GM21529 (cell line): Measurements from ENCODE around the gene PTH1R.
A peak's percentile ranks its signal among the peaks of the same experiment; 100 is the strongest.

Source experiments
- ATAC-seq: cut with Tn5 transposase; IDR thresholded peaks from one replicate; pipeline ENCODE4 v1.9.1; 2021; ENCODE audit not compliant: unreplicated experiment

The PTH1R gene

DNA sequence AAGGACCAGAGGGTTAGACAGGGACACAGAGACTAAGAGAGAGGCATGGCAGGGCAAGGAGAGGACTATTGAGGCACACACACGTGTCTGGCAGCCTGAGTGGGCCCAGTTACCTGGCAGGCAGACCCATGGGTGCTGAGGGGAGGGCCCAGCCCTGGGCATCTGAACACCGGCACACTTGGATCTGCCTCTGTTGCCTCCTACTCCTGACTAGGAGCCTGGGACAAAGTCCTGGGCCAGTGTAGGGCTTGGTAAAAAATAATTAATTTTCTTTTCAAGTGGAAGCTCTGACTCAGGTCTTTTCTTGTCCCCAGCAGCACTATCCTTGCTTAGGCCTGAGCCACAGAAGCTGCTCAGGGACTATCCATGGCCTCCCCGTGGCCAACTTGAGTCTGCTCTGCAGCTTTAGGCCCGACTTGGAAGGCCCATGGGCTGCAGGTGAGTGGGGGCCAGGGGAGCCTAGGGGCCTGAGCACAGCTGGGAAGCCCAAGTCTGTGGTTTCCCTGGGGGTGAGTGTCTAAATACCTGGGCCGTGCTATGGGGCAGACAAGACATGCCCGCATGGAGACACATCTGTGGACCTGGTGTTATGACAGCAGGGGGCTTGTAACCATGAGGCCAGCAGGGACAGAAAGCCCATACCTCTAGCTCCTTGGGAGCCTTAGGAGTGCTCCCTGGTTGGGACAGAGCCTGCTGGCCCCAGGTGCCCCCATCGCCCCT, at the start of gene PTH1R:
Gene PTH1R (plus strand): TSS at position 316 of the 720 bp plus-strand sequence. CDS start 5,839 bp downstream, outside the sequence.
- no peak for ATAC-seq

DNA sequence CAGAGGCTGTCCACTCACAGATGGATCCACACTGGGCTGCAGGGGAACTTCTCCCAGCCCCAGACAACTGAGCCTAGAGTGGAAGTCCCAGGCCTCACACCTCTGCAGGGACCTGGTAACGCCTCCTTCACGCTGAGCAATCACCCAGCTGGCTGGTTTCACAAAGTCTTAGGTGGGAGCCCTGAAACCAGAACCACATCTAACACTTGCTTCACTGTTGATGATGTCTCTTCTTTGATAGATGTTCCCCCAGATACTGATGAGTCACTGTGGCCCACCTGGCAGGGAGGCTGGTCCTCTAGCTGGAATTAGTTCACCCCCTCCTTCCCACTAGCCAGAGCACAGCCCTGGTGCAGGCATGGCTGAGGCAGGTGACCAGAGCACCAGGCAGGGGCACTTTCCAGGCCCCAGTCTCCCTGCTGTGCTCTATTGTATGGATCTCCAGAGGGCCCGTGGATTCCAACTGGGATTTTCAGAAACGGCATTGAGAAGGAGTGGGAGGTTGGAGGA, 47.8 kb upstream of the PTH1R start:
- peak; percentile 64 for ATAC-seq

GRCh38 chr3:46830801-46831200, 46.7 kb upstream of the PTH1R start:
- no peak for ATAC-seq

DNA sequence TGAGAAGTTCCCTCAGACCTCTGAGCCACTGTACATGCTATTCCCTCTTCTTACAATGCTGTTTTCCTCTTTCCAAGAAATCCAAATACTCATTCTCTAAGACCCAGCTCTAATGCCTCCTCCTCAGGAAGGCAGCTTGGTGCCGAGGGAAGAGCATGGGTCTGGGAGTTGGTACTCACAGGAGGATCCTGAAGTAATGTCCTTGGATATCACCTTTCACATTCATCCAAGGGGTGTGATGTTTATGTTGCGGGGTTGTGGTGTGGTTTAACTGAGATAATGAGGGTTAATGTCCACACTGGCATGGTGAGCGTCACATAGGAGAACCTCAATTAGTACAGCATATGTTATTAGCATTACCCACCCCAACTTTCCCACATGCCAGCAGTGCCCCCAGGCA, 46.2 kb upstream of the PTH1R start:
- ATAC-seq, result no peak

GRCh38 chr3:46831841-46832240, 45.7 kb upstream of the PTH1R start:
- ATAC-seq, result no peak

DNA sequence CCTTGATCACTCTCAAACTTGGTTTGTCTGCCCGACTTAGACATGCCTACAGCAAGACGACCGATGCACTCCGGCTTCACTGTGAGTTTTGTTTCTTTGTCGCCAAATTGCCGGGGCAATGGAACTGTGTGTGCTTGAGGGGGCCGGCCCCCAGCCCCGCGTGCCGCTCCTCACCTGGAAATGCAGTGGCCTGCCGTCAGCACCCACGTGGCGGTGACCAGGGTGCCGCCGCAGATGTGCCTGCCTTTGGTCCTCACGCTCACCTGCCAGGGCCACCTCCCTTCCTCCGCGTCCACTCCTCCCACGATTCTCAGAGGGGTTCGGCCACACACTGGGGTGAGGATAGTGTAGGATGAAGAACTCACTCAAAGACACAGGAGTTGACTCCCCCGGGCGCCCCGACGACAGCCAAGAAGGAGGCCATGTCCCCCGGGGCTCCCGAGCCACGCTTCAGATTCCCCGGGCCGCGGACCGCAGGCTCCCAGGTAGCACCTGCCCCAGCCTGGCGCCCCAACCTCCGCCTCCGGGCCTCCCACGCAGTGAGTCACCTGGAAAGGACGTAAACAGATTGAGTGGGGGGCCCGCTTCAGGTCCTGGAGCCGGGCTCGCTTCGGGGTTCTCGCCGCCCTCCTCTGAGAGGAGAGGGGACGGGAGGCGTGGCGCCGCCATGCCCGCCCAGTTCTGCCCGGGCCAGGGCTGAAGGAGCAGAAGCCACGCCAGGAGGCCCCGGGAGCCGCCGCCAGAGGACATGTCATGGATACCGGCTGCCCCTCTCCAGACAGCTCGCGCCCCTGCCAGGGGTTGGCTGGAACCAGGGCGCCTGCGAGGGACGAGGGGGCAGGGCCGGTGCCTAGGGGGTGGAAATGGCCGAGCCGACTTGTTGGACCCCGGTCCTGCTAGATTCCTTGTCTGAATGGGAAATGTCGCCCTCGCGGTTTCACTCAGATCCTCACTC, 43.9 kb upstream of the PTH1R start:
- ATAC-seq, result no peak

DNA sequence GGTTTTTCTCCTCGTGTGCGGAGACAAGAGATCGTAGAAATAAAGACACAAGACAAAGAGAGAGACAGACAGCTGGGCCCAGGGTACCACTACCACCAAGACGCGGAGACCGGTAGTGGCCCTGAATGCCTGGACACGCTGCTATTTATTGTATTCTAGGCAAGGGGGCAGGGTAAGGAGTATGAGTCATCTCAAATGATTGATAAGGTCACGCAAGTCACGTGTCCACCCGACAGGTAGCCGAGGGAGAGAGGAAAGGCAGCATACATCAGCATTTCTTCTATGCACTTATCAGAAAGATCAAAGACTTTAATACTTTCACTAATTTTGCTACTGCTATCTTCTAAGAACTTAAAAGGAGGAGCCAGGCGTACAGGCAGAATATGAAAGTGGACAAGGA, 42.5 kb upstream of the PTH1R start:
- ATAC-seq, result no peak

GRCh38 chr3:46835491-46835890, 42.0 kb upstream of the PTH1R start:
- ATAC-seq, result no peak

GRCh38 chr3:46838301-46838700, 39.2 kb upstream of the PTH1R start:
- no peak for ATAC-seq

GRCh38 chr3:46840491-46840890, 37.0 kb upstream of the PTH1R start:
- no peak for ATAC-seq

GRCh38 chr3:46843508-46843907, 34.0 kb upstream of the PTH1R start:
- ATAC-seq, result no peak

DNA sequence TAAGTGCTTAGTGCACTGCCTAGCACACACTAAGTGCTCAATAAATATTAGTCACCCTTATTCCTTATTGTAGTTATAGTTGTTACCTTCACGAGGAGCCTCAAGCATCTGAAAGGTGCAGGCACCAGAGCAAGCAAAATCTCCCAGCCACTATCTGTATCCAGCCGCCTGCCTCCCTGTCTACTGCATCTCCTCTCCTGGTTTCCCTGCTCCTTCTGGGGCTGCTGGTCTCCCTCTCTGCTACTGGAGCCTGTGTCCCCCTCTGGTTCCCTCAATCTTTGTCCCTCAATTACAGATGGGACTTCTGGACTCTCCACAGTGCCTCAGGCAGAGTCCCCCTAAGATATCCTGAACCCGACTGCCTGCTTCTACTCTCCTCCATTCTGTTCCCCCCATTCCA, 33.1 kb upstream of the PTH1R start:
- ATAC-seq, result no peak

GRCh38 chr3:46844881-46845312, 32.6 kb upstream of the PTH1R start:
- no peak for ATAC-seq

- peak; percentile 59 for ATAC-seq
Measured at GRCh38 chr3:46845397-46845859, 32.1 kb upstream of the PTH1R start.

DNA sequence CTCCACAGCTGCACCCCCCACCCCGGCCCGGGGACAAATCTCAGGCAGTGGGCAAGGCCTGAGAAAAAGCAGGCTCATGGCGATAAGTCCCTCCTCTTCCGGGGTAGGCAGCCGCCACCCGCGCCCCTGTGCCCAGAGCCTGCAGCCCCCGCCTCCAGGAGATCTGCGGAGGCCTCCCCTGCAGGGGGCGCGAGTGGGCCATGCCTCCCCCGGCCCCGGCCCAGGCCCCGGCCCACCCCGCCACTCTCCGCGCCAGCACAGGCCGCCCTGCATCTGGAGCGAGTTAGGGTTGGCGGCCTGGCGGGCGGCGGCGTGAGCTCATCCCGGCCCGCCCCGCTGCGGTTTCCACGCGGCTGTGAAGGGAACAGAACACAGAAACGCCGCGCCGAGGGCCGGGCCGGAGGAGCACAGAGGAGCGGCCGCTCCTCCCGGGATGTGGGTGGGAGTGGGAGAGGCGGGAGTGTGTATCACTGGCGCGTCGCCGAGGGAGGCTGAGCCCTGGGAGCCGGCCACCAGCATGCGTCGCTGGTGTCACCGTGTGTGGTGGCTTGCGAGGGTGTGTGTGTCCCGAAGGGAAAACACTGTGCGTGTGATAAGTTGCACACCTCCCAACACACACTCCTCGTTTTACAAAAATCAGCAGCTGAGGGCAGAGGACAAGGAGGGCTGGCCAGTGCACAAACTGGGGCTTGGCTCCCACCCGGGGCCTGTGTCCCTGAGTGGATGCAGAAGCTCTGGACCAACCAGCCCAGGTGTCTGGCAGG, 31.5 kb upstream of the PTH1R start:
- peak; percentile 75 for ATAC-seq

GRCh38 chr3:46846624-46847542, 30.6 kb upstream of the PTH1R start:
- ATAC-seq, result no peak

DNA sequence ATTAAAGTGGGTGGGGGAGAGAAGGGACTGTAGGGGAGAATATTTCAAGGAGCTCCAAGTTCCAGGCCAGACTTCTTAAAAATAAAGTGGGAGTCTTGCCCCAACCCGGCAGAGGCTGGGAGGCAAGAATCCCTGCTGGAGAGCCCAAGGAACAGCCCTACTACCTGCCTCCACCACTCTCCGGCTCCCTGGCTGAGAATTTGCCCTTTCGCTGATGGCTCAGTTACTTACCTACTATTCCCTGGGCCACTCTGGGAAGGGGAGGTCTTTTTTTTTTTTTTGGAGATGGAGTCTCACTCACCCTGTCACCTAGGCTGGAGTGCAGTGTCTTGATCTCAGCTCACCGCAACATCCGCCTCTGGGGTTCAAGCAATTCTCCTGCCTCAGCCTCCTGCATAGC, 29.8 kb upstream of the PTH1R start:
- ATAC-seq, result no peak

DNA sequence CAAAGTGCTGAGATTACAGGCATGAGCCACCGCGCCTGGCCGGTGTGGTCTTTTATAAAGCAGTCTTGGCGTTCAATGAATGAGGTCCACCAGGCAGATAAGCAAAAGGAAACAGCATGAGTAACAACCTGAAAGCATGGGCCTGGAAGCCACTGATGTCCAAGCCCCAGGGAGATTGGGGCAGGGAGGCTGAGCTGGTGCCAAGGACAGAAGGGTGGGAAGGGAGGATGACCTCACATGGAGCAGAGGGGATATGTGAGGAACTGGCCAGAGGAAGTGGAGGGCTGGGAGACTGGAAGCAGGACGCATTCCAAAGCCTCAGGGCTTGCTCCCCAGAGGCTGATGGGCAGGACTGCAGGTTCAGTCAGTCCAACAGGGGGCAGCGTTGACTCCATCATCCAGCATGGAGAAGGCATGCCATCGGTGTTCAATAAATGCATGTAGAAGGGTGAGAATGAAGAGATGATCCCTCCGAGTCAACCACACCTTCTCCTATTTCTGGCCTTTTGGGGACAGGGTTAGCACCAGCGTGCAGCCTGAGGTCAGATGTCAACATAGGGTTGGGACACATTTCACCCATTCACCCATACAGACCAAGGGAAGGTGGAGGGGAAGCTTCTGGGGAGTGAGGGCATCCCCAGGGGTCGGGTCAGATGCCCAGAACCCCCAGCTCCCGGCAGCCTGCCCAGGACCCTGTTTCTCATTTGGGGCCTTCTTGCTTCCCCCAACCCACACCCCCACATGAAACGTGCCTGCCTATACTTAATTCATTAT, 29.1 kb upstream of the PTH1R start:
- ATAC-seq, result no peak

GRCh38 chr3:46849045-46849631, 28.4 kb upstream of the PTH1R start:
- no peak for ATAC-seq
